Keratinocyte (primary cell): Measurements from ENCODE around the gene PLPP4. TPM values are rescaled to one million over a fixed set of nuclear protein-coding genes. Genes with fewer than 3 reads are reported as not detected.

ENCODE experiments used
- DNase-seq: peaks from one replicate; pipeline ENCODE4 v3.0.0-alpha.2; 2011; ENCODE audit warnings: low read depth, missing footprints, low spot score
- FAIRE-seq: peaks from 2 replicates; lab custom pipeline; 2011; peaks lifted over from hg19 to GRCh38; lab: Jason Lieb, UNC
- H2AFZ ChIP-seq: 2 replicates; pipeline ENCODE4 v1.6.0; 2012; ENCODE audit warnings: low read length, control low read depth, inconsistent platforms; ENCODE audit not compliant: control insufficient read depth
- H3K27ac ChIP-seq: 2 replicates; pipeline ENCODE4 v1.5.1; 2011; ENCODE audit warnings: low read length; ENCODE audit not compliant: control insufficient read depth, insufficient read depth
- H3K27me3 ChIP-seq: 3 replicates; pipeline ENCODE4 v1.6.0; 2011; ENCODE audit warnings: low read length; ENCODE audit not compliant: control insufficient read depth, insufficient read depth; ENCODE audit errors: extremely low read depth
- H3K36me3 ChIP-seq, 2 experiments: 2 replicates in 1 of 2; 3 replicates in 1 of 2; pipeline ENCODE4 v1.5.1; 2011; ENCODE audit warnings: low read length in 2 of 2, mild to moderate bottlenecking in 1 of 2; ENCODE audit not compliant: control insufficient read depth in 2 of 2, insufficient read depth in 2 of 2; ENCODE audit errors: extremely low read depth in 1 of 2
- H3K4me1 ChIP-seq: 3 replicates; pipeline ENCODE4 v1.5.1; 2011; ENCODE audit warnings: low read length; ENCODE audit not compliant: control insufficient read depth, insufficient read depth; ENCODE audit errors: extremely low read depth
- H3K4me2 ChIP-seq: 3 replicates; pipeline ENCODE4 v1.6.0; 2011; ENCODE audit warnings: low read depth, low read length; ENCODE audit not compliant: control insufficient read depth, insufficient read depth; ENCODE audit errors: extremely low read depth
- H3K4me3 ChIP-seq, 3 experiments: fragments of 200-600 bp in 1 of 3; sonication (generic) in 1 of 3; 2 replicates in 2 of 3; 3 replicates in 1 of 3; pipeline ENCODE4 v1.5.1; 2011 to 2016; ENCODE audit warnings: low read length in 3 of 3, mild to moderate bottlenecking in 3 of 3, control low read depth in 2 of 3, inconsistent platforms in 1 of 3, low read depth in 1 of 3, mixed read lengths in 1 of 3, mixed run types in 1 of 3, moderate library complexity in 1 of 3; ENCODE audit not compliant: control insufficient read depth in 2 of 3, insufficient read depth in 2 of 3; ENCODE audit errors: extremely low read depth in 1 of 3
- H3K79me2 ChIP-seq: 2 replicates; pipeline ENCODE4 v1.6.0; 2012; ENCODE audit warnings: low read length; ENCODE audit not compliant: control insufficient read depth, insufficient read depth
- H3K9ac ChIP-seq: 3 replicates; pipeline ENCODE4 v1.6.0; 2011; ENCODE audit warnings: low read length; ENCODE audit not compliant: control insufficient read depth, insufficient read depth; ENCODE audit errors: extremely low read depth
- H3K9me1 ChIP-seq: 3 replicates; pipeline ENCODE4 v1.6.0; 2011; ENCODE audit warnings: low read length; ENCODE audit not compliant: control insufficient read depth, insufficient read depth; ENCODE audit errors: extremely low read depth
- H3K9me3 ChIP-seq: 2 replicates; pipeline ENCODE4 v1.5.1; 2012; ENCODE audit warnings: low read depth, low read length; ENCODE audit not compliant: control insufficient read depth
- H4K20me1 ChIP-seq: 3 replicates; pipeline ENCODE4 v1.6.0; 2011; ENCODE audit warnings: low read length; ENCODE audit not compliant: control insufficient read depth, insufficient read depth; ENCODE audit errors: extremely low read depth
- EZH2 ChIP-seq: IDR thresholded peaks from one replicate; pipeline ENCODE4 v1.6.1; 2012; ENCODE audit warnings: inconsistent platforms, mild to moderate bottlenecking, low read length, moderate library complexity
- dilution Hi-C: fragments of 300-500 bp; cut with MboI; formaldehyde crosslinking; loops from one replicate; pipeline ENCODE4 v1.7.0; 2020; ENCODE audit warnings: low sequenced_read_pairs; ENCODE audit not compliant: extremely low pct_ligation_motif_present
- polyA plus RNA-seq, 5 experiments: library from polyadenylated mRNA; depleted of rRNA in 3 of 5; stranded (reverse) in 3 of 5; stranded (forward) in 1 of 5; unstranded in 1 of 5; fragments of >200 nt; gene quantifications; 1 replicate in 1 of 5; 2 replicates in 3 of 5; 3 replicates in 1 of 5; pipeline versions ENCODE4 v1.2.1 to v1.2.3, GENCODE V29; 2011 to 2012; ENCODE audit warnings: missing spikeins in 2 of 5, low read depth in 1 of 5, low replicate concordance in 1 of 5
- TF ChIP-seq, protein P1 (sequence below), 3 experiments: IDR thresholded peaks in 1 of 3; conservative IDR thresholded peaks in 1 of 3; optimal IDR thresholded peaks in 1 of 3; 2 replicates in 2 of 3; 3 replicates in 1 of 3; pipeline versions ENCODE3 to v1.5.1; 2011; ENCODE audit warnings: low read length in 3 of 3, mild to moderate bottlenecking in 3 of 3, moderate library complexity in 2 of 3, control low read depth in 1 of 3, inconsistent platforms in 1 of 3; ENCODE audit not compliant: insufficient read depth in 2 of 3; ENCODE audit errors: extremely low read depth in 1 of 3

PLPP4 gene
- polyA plus RNA-seq, 1 donor (not counting 4 experiments of a cell fraction or from before 2014, with no cell fraction given) = 0.76 TPM

- FAIRE-seq = no peak
- H3K9me1 ChIP-seq = peaks cover 3% of the 10 kb centered on the region
- dilution Hi-C loops = no loop called here
Observed at GRCh38 chr10:120517881-120518484, 61.0 kb downstream of the PLPP4 start.

GRCh38 chr10:120521880-120522279 lies 64.9 kb downstream of the PLPP4 start:
- Histone ChIP-seq H4K20me1 (no peaks in the 10 kb centered on the region), H3K4me3 (no peak overlapping the region), H3K27ac (no peak overlapping the region), H3K9ac (no peak overlapping the region), H3K36me3 (no peaks in the 10 kb centered on the region), H3K79me2 (no peaks in the 10 kb centered on the region), H3K9me1 (peaks cover 3% of the 10 kb centered on the region), H3K4me1 (no peaks in the 10 kb centered on the region), H3K4me2 (no peak overlapping the region), H3K9me3 (no peaks in the 10 kb centered on the region), H2AFZ (no peak overlapping the region), H3K27me3 (peaks cover 2% of the 10 kb centered on the region)
- dilution Hi-C loops = no loop called here
- DNase-seq (no peak), FAIRE-seq (no peak)
- TF ChIP-seq EZH2 = no peak
- TF ChIP-seq, protein P1, sequence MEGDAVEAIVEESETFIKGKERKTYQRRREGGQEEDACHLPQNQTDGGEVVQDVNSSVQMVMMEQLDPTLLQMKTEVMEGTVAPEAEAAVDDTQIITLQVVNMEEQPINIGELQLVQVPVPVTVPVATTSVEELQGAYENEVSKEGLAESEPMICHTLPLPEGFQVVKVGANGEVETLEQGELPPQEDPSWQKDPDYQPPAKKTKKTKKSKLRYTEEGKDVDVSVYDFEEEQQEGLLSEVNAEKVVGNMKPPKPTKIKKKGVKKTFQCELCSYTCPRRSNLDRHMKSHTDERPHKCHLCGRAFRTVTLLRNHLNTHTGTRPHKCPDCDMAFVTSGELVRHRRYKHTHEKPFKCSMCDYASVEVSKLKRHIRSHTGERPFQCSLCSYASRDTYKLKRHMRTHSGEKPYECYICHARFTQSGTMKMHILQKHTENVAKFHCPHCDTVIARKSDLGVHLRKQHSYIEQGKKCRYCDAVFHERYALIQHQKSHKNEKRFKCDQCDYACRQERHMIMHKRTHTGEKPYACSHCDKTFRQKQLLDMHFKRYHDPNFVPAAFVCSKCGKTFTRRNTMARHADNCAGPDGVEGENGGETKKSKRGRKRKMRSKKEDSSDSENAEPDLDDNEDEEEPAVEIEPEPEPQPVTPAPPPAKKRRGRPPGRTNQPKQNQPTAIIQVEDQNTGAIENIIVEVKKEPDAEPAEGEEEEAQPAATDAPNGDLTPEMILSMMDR (optimal IDR thresholded peaks at IDR 0.05 in 1 of 3, IDR thresholded peaks at IDR 0.05 in 1 of 3, conservative IDR thresholded peaks at IDR 0.05 in 1 of 3; ENCODE audit: extremely low read depth in 1 of 3, insufficient read depth in 2 of 3, low read length in 3 of 3) = no peak

More at GRCh38 chr10:120517881-120518484, 61.0 kb downstream of the PLPP4 start:
- Histone ChIP-seq H3K9me3 (no peaks in the 10 kb centered on the region), H4K20me1 (no peaks in the 10 kb centered on the region), H3K4me1 (no peaks in the 10 kb centered on the region), H3K4me2 (no peak overlapping the region), H3K9ac (no peak overlapping the region), H3K4me3 (no peak overlapping the region), H3K36me3 (no peaks in the 10 kb centered on the region), H3K27ac (no peak overlapping the region), H3K79me2 (no peaks in the 10 kb centered on the region), H2AFZ (no peak overlapping the region), H3K27me3 (peaks cover 3% of the 10 kb centered on the region)
- TF ChIP-seq EZH2 = no peak
- TF ChIP-seq, protein P1 (optimal IDR thresholded peaks at IDR 0.05 in 1 of 3, IDR thresholded peaks at IDR 0.05 in 1 of 3, conservative IDR thresholded peaks at IDR 0.05 in 1 of 3; ENCODE audit: extremely low read depth in 1 of 3, insufficient read depth in 2 of 3, low read length in 3 of 3) = no peak
- no peak for DNase-seq
